ENCODE data around the gene ELP4.

- TF ChIP-seq CTCF (IDR thresholded peaks at IDR 0.05): no peak
- TF ChIP-seq EZH2phosphoT487 (IDR thresholded peaks at IDR 0.05): no peak
These were observed 247.8 kb downstream of the ELP4 start for GRCh38 chr11:31757260-31757835.

Data from neural progenitor cell (in vitro differentiated cells).